ENCODE results near the gene HPDL.

- TF ChIP-seq ZFP3 (CRISPR knock-in tag; IDR thresholded peaks at IDR 0.05) (no peak), CREB5 (CRISPR knock-in tag; IDR thresholded peaks at IDR 0.05; ENCODE audit: low read depth) (no peak), ZFP30 (CRISPR knock-in tag; IDR thresholded peaks at IDR 0.05) (no peak), PATZ1 (CRISPR knock-in tag; IDR thresholded peaks at IDR 0.05; ENCODE audit: borderline replicate concordance) (no peak), ARNTL (CRISPR knock-in tag; IDR thresholded peaks at IDR 0.05; ENCODE audit: borderline replicate concordance, low read depth) (no peak), BACH2 (CRISPR knock-in tag; IDR thresholded peaks at IDR 0.05; ENCODE audit: borderline replicate concordance) (no peak), RARB (CRISPR knock-in tag; IDR thresholded peaks at IDR 0.05) (no peak), PPARA (CRISPR knock-in tag; IDR thresholded peaks at IDR 0.05; ENCODE audit: borderline replicate concordance) (no peak), TSHZ2 (CRISPR knock-in tag; IDR thresholded peaks at IDR 0.05) (no peak), SNAI2 (CRISPR knock-in tag; IDR thresholded peaks at IDR 0.05) (no peak), ZC3H10 (CRISPR knock-in tag; IDR thresholded peaks at IDR 0.05) (no peak), TCF4 (CRISPR knock-in tag; IDR thresholded peaks at IDR 0.05; ENCODE audit: borderline replicate concordance) (no peak), ZNF70 (CRISPR knock-in tag; IDR thresholded peaks at IDR 0.05) (no peak)
These were observed 9.5 kb upstream of the HPDL start for GRCh38 chr1:45317166-45317565.

Data from SK-N-SH treated with all-trans-retinoic acid at 6 μM for 48 hours (cell line).